IMR-90 (cell line): ENCODE data around the gene NALCN. TPM values are rescaled to one million over a fixed set of nuclear protein-coding genes. Genes with fewer than 3 reads are reported as not detected.

Experiments used
- ATAC-seq: fragments of 200-7000 bp; cut with Tn5 transposase; 2 replicates; pipeline ENCODE4 v1.9.1; 2020; ENCODE audit warnings: low read depth, mild to moderate bottlenecking, moderate library complexity
- BruUV-seq: library from RNA; stranded (reverse); fragments of 400-500 nt; replicated peaks from 2 replicates; lab custom pipeline; 2021; lab: Mats Ljungman, UMichigan
- CTCF ChIA-PET: fragments of 300-600 bp; formaldehyde crosslinking; extraction: SDS; loops from one replicate; lab custom pipeline; 2021; ENCODE audit warnings: antibody characterized with exemption; lab: Yijun Ruan, JAX
- POLR2A ChIA-PET: fragments of 300-600 bp; sonication (Branson Sonifier 250); formaldehyde crosslinking; loops from one replicate; lab custom pipeline; 2022; ENCODE audit warnings: antibody characterized with exemption; ENCODE audit not compliant: unreplicated experiment; lab: Charles Lee
- DNase-seq: peaks from one replicate; pipeline ENCODE4 v3.0.0; 2013
- H2AFZ ChIP-seq: replicated peaks from 2 replicates; pipeline ENCODE3; 2013; ENCODE audit warnings: low read length, mild to moderate bottlenecking; ENCODE audit not compliant: poor library complexity
- H2AK5ac ChIP-seq: 2 replicates; pipeline ENCODE4 v1.6.1; 2013; ENCODE audit warnings: low read depth, low read length, inconsistent platforms
- H2AK9ac ChIP-seq: replicated peaks from 2 replicates; pipeline ENCODE3; 2013; ENCODE audit warnings: mild to moderate bottlenecking, low read depth, low read length, moderate library complexity; ENCODE audit not compliant: poor library complexity
- H2BK120ac ChIP-seq: 2 replicates; pipeline ENCODE4 v1.6.1; 2013; ENCODE audit warnings: low read depth, low read length, inconsistent platforms
- H2BK15ac ChIP-seq: 3 replicates; pipeline ENCODE4 v1.6.1; 2013; ENCODE audit warnings: low read depth, low read length, inconsistent platforms
- H2BK20ac ChIP-seq: 2 replicates; pipeline ENCODE4 v1.6.1; 2013; ENCODE audit warnings: low read depth, mild to moderate bottlenecking, inconsistent platforms, low read length, moderate library complexity
- H2BK5ac ChIP-seq: 2 replicates; pipeline ENCODE4 v1.6.1; 2013; ENCODE audit warnings: mild to moderate bottlenecking, low read depth, low read length, inconsistent platforms; ENCODE audit not compliant: poor library complexity, severe bottlenecking
- H3K14ac ChIP-seq: replicated peaks from 2 replicates; pipeline ENCODE4 v1.6.1; 2013; ENCODE audit warnings: low read depth, low read length, inconsistent platforms
- H3K18ac ChIP-seq: 2 replicates; pipeline ENCODE4 v1.6.1; 2013; ENCODE audit warnings: low read depth, low read length, control low read depth
- H3K23ac ChIP-seq: 2 replicates; pipeline ENCODE4 v1.6.1; 2013; ENCODE audit warnings: low read depth, low read length, inconsistent platforms
- H3K27ac ChIP-seq: 2 replicates; pipeline ENCODE4 v1.5.1; 2013; ENCODE audit warnings: mild to moderate bottlenecking, control low read depth, low read length; ENCODE audit not compliant: insufficient read depth
- H3K27me3 ChIP-seq: 2 replicates; pipeline ENCODE4 v1.6.1; 2013; ENCODE audit warnings: low read length; ENCODE audit not compliant: control insufficient read depth, insufficient read depth
- H3K36me3 ChIP-seq: 2 replicates; pipeline ENCODE4 v1.6.1; 2013; ENCODE audit warnings: low read length, mixed read lengths; ENCODE audit not compliant: control insufficient read depth, insufficient read depth
- H3K4ac ChIP-seq: 2 replicates; pipeline ENCODE4 v1.6.1; 2013; ENCODE audit warnings: low read depth, low read length, inconsistent platforms
- H3K4me1 ChIP-seq: 2 replicates; pipeline ENCODE4 v1.6.1; 2013; ENCODE audit warnings: low read length, mixed read lengths; ENCODE audit not compliant: control insufficient read depth, insufficient read depth
- H3K4me2 ChIP-seq: 2 replicates; pipeline ENCODE4 v1.6.1; 2013; ENCODE audit warnings: low read depth, mild to moderate bottlenecking, control low read depth, low read length, moderate library complexity
- H3K4me3 ChIP-seq: 2 replicates; pipeline ENCODE4 v1.5.1; 2013; ENCODE audit warnings: low read depth, mild to moderate bottlenecking, control low read depth, low read length, moderate library complexity; ENCODE audit not compliant: insufficient read depth
- H3K56ac ChIP-seq: 2 replicates; pipeline ENCODE4 v1.6.1; 2013; ENCODE audit warnings: low read length, inconsistent platforms; ENCODE audit not compliant: insufficient read depth; ENCODE audit errors: extremely low read depth
- H3K79me1 ChIP-seq, 2 experiments: 2 replicates each; pipeline ENCODE4 v1.6.1; 2013; ENCODE audit warnings: low read length in 2 of 2, inconsistent platforms in 1 of 2, low read depth in 1 of 2
- H3K9ac ChIP-seq: 2 replicates; pipeline ENCODE4 v1.6.1; 2013; ENCODE audit warnings: low read depth, low read length, control low read depth
- H3K9me1 ChIP-seq: 2 replicates; pipeline ENCODE4 v1.6.1; 2013; ENCODE audit warnings: low read length, inconsistent platforms; ENCODE audit not compliant: insufficient read depth
- H3K9me3 ChIP-seq: 2 replicates; pipeline ENCODE4 v1.6.1; 2013; ENCODE audit warnings: low read length; ENCODE audit not compliant: control insufficient read depth, insufficient read depth
- H4K20me1 ChIP-seq: 2 replicates; pipeline ENCODE4 v1.6.1; 2013; ENCODE audit warnings: low read length, inconsistent platforms; ENCODE audit not compliant: insufficient read depth
- H4K5ac ChIP-seq: 2 replicates; pipeline ENCODE4 v1.6.1; 2013; ENCODE audit warnings: mild to moderate bottlenecking, low read depth, low read length, control low read depth
- H4K8ac ChIP-seq, 2 experiments: 2 replicates each; pipeline ENCODE4 v1.6.1; 2013; ENCODE audit warnings: low read depth in 2 of 2, low read length in 2 of 2, control low read depth in 1 of 2, inconsistent platforms in 1 of 2
- H4K91ac ChIP-seq: 2 replicates; pipeline ENCODE4 v1.6.1; 2013; ENCODE audit warnings: low read depth, low read length, inconsistent platforms; ENCODE audit not compliant: insufficient read depth
- FOS ChIP-seq: fragments of 150-350 bp; IDR thresholded peaks from 2 replicates; pipeline ENCODE4 v1.6.1; 2016; ENCODE audit warnings: low read depth, low read length
- NFE2L2 ChIP-seq: fragments of 150-350 bp; IDR thresholded peaks from 2 replicates; pipeline ENCODE4 v1.6.1; 2016; ENCODE audit warnings: low read depth, mild to moderate bottlenecking, low read length
- WGBS, 2 experiments: methylation state at CpG; one replicate each; pipeline versions ENCODE4 v1.1.5 to v1.1.7; 2013; ENCODE audit warnings: missing lambda C conversion rate in 2 of 2; ENCODE audit not compliant: insufficient read length in 1 of 2; ENCODE audit errors: extremely low coverage in 2 of 2; 5-methylcytosine and 5-hydroxymethylcytosine counted together
- dilution Hi-C: fragments of 300-500 bp; cut with HindIII; formaldehyde crosslinking; loops from one replicate; pipeline ENCODE4 v1.14.3; 2018; ENCODE audit warnings: low sequenced_read_pairs; ENCODE audit not compliant: unreplicated experiment
- in situ Hi-C: fragments of 300-500 bp; cut with MboI; formaldehyde crosslinking; loops from 3 replicates; pipeline ENCODE4 v1.14.3; 2019; ENCODE audit warnings: low sequenced_read_pairs, inconsistent platforms, mixed read lengths
- intact Hi-C: fragments of 100-400 bp; cut with micrococcal nuclease; formaldehyde crosslinking; loops from 2 replicates; pipeline ENCODE4 v1.10.0; 2022
- polyA plus RNA-seq, 3 experiments: library from polyadenylated mRNA; depleted of rRNA; stranded (reverse); fragments of >200 nt; gene quantifications; 2 replicates each; pipeline ENCODE4 v1.2.3, GENCODE V29; 2012; ENCODE audit warnings: low replicate concordance in 1 of 3
- total RNA-seq: library from RNA; depleted of rRNA; stranded (reverse); fragments of >200 nt; gene quantifications from 2 replicates; pipeline ENCODE4 v1.2.3, GENCODE V29; 2012

NALCN gene
- total and polyA plus RNA-seq, 2 of the 4 experiments (the other 2 are of a cell fraction) = 2.9 to 4.8 TPM

GRCh38 chr13:101179021-101179420 is 237.3 kb downstream of the NALCN start:
- H4K91ac ChIP-seq = no peak overlapping the region
- no peak for DNase-seq
- no peak overlapping the region for H3K4me2 ChIP-seq
- intact Hi-C loops (no loop called here), in situ Hi-C loops (no loop called here), dilution Hi-C loops (no loop called here)
- WGBS, 2 experiments = no CpG with 5 or more reads among the region's 4 CpGs
- TF ChIP-seq NFE2L2 = no peak
- TF ChIP-seq FOS = no peak
- 0 out of 2 replicates have a peak, but pooled peaks cover 2% of the 10 kb centered on the region for H3K9me1 ChIP-seq
- POLR2A ChIA-PET = no interaction called here
- H2BK15ac ChIP-seq = no peak overlapping the region
- no peaks in the 10 kb centered on the region for H3K27me3 ChIP-seq
- no TSS peak for BruUV-seq
- no peak overlapping the region for H2AFZ ChIP-seq
- CTCF ChIA-PET = interaction anchor here (1.1 kb wide), 1 partner anchor 9 kb away, joined by 3 read pairs; no protein-coding TSS in a partner anchor
- H3K79me1 ChIP-seq = no peaks in the 10 kb centered on the region
- H3K56ac ChIP-seq = no peak overlapping the region
- H2AK5ac ChIP-seq = no peak overlapping the region
- H3K18ac ChIP-seq = no peak overlapping the region
- H3K36me3 ChIP-seq = no peaks in the 10 kb centered on the region
- H2AK9ac ChIP-seq = no peak overlapping the region
- no peak overlapping the region for H3K14ac ChIP-seq
- no peak overlapping the region for H2BK5ac ChIP-seq
- H3K4me3 ChIP-seq = no peak overlapping the region
- no peak overlapping the region for H2BK120ac ChIP-seq
- H4K8ac ChIP-seq = no peak overlapping the region
- H3K27ac ChIP-seq = no peak overlapping the region
- H3K9me3 ChIP-seq = no peaks in the 10 kb centered on the region
- H3K9ac ChIP-seq = no peak overlapping the region
- H3K4ac ChIP-seq = no peak overlapping the region
- peaks cover 3% of the 10 kb centered on the region for H3K4me1 ChIP-seq
- H4K5ac ChIP-seq = no peak overlapping the region
- H4K20me1 ChIP-seq = no peaks in the 10 kb centered on the region
- no peak for ATAC-seq
- no peak overlapping the region for H2BK20ac ChIP-seq
- H3K23ac ChIP-seq = no peak overlapping the region
